Frontal cortex (tissue), 4 donors: Measurements from ENCODE around the gene PTPRN2. TPM values are rescaled to one million over a fixed set of nuclear protein-coding genes. Genes with fewer than 3 reads are reported as not detected.
A peak's percentile ranks its signal among the peaks of the same experiment; 100 is the strongest.

ENCODE experiments used
- DNase-seq, 2 donors: peaks; one replicate each; pipeline ENCODE4 v3.0.0; 2012; ENCODE audit warnings: low spot score in 2 of 2
- FAIRE-seq: peaks from 2 replicates; lab custom pipeline; 2012; peaks lifted over from hg19 to GRCh38; lab: Jason Lieb, UNC
- total RNA-seq: library from RNA; depleted of rRNA; stranded (reverse); fragments of >200 nt; gene quantifications from one replicate; pipeline ENCODE4 v1.2.3, GENCODE V29; 2014
- donor health status: control.
- donor health status: control.
- donor health status: control.

The PTPRN2 gene
- total RNA-seq, 1 donor from 2014 or later = 52.2 TPM

DNA sequence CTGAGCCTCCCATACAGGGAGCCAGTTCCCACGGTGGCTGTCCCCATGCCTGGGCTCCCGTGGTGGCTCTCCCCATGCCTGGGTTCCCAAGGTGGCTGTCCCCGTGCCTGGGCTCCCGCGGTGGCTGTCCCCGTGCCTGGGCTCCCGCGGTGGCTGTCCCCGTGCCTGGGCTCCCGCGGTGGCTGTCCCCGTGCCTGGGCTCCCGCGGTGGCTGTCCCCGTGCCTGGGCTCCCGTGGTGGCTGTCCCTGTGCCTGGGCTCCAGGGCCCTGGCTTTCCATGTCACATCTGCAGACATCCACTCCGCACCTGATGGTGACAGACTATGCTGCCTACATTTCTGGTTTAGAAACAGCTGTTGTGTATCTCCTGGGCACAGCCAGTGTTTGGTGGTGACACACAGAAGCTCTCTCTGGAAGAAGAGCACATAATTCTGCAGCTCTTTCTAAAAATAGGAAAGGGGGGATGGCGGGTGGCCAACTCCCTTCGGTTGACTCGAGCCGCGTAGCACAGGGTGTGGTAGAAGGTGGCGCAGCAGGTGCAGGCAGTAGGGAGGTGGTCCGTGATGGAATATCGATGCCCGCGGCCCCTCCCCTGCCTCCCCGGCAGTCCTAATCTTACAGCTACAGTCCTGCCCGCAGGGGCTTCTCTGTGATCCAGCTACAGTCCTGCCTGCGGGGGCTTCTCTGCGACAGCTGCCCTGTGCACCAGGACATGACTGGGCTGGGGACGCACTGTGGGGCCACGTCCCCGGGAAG, 999.6 kb downstream of the PTPRN2 start:
- FAIRE-seq = no peak
- DNase-seq = peak in 1 of 2 donors; percentile 51

DNA sequence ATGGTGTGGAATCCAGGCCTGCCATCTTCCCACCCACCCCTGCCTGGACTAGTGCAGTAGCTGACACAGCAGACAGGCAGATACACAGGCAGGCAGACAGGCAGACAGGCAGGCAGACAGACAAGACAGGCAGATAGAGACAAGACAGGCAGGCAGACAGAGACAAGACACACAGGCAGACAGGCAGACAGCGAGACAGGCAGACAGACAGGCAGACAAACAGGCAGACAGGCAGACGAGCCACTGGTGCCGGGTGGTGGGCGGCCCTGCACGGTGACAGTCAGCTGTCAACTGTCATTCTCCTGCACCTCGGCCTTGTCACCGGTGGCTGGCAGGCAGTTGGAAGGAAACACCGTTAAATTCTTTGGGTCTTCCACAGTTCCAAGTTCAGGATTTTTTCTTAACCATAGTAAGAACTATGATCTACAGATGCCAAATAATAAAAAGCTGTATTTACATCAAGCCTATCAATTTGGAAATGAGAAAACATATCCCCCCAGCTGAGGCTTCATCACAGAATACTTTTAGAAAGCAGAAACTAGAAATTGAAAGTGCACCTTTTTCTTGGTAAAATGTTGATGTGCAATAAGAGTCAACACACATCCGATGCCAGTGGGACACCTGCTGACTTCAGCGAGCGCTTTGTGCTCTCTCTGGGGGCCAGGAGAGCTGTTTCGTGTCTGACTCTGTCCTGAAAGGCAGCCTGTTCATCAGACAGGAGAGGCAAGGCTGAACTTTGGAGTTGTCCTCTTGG, 1000.4 kb downstream of the PTPRN2 start:
- FAIRE-seq = no peak
- DNase-seq = no peak

DNA sequence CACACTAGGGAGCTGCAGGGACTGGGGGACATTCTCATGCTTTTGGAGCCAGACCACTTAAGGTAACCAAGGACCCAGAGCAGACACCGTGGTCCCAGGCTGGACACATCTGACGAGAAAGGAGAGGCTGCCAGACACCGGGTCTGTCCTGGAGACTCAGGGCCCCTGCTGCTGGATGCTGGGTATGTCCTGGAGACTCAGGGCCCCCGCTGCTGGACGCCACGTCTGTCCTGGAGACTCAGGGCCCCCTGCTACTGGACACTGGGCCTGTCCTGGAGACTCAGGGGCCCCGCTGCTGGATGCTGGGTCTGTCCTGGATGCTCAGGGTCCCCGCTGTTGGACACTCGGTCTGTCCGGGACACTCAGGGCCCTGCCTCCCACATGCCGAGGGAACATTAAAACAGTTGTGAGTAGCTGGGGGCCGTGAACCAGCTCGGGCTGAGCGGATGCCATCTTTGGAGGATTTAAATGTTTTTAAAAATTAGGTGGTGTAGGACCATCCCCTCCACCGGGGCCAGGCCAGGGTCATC, 1001.1 kb downstream of the PTPRN2 start:
- no peak for DNase-seq
- FAIRE-seq = no peak

DNA sequence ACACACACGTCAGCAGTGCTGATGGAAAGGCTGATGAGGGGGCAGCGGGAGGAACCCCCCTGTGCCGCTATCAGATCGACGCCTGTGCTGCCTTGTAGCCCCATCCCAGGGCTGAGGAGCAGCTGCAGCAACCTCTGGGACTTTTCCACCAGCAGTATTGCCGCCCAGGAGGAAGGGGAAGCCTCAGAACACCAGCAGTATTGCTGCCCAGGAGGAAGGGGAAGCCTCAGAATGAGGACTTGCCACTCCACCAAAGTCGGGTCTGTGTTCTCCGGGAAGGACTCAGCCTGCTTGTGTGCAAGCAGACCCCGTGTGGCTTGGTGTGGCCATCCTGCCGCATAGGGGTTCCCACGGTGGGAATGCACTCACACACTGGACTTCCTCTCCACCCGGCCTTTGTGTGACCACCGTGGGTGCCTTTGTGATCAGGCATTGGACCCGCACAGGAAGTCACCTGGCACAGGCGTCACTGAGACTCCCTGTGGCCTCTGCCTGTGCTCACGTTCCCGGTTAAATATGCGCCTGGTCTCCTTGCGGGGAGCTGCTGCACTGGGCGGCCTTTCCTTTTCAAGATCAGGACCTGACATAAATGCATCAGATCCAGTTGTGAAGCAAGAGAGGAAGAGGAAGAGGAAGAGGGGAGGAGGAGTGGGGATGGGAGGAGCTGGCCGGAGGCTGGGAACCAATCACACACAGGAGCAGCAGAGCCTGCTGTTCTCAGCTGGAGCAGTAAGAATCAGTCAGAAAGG, 1002.3 kb downstream of the PTPRN2 start:
- FAIRE-seq = no peak

DNA sequence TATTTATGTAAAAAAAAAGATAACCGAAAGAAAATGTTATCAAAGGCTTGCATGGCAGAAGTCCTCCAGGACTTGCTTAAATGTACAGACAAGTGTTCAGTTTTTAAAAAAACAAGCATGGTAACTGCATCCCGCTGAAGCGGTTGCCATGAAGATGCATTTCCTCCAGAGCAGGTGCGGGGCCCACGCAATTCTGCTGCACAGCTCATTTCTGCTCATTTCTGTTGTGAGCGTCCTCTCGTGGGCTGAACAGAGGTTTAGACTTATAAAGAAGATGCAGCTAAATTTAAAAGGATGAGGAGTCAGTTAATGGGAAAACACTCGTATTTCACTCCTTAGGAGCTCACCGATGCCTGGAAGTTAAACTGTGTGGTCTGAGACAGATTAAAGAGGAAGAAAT, 1003.2 kb downstream of the PTPRN2 start:
- DNase-seq (no peak), FAIRE-seq (no peak)

More for the DNA sequence above, 1002.3 kb downstream of the PTPRN2 start:
- no peak for DNase-seq

DNA sequence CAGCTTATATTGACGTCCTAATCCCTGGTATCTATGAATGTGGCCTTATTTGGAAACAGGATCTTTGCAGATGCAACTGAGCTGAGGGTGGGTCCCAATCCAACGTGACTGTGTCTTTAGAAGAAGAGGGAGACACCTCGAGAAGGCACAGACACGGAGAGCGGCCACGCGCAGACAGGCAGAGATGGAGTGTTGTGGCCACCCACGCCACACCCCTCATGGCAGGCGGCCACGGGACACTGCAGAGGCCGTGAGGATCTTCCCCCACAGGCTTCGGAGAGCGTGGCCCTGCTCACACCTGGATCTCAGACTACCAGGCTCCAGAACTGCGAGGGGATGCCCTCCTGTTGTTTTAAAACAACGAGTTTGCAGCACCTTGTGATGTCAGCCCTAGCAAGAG, 1005.9 kb downstream of the PTPRN2 start:
- FAIRE-seq = no peak
- DNase-seq = no peak

DNA sequence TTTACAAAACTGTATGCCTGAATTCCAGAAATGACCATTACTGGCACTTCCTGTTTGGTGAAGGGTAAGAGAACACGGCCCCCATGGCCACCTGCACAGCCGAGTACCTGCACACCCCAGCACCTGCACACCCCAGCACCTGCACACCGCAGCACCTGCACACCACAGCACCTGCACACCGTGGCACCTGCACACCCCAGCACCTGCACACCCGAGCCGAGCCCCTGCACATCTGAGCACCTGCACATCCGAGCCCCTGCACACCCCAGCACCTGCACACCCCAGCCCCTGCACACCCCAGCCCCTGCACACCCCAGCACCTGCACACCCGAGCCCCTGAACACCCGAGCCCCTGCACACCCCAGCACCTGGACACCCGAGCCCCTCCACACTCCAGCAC, 1007.3 kb downstream of the PTPRN2 start:
- FAIRE-seq (no peak), DNase-seq (no peak)

DNA sequence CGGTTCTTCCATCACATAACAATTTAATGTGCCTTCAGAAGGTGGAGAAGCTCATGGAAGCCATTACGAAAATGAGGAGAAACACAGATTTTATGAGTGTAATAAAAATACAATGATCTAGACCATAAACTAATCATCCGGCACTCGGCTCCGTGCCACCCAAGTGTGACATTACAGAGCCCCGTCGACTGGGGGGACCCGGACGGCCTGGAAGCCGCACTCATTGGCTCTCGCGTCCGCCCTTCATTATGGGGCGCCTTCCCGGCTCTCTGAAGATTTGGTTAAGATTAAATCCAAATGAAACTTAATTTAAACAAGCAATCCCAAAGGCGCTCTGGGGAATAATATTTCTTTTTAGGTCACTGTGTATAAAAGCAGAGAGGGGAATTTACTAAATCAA, 1008.2 kb downstream of the PTPRN2 start:
- no peak for DNase-seq
- FAIRE-seq = no peak

DNA sequence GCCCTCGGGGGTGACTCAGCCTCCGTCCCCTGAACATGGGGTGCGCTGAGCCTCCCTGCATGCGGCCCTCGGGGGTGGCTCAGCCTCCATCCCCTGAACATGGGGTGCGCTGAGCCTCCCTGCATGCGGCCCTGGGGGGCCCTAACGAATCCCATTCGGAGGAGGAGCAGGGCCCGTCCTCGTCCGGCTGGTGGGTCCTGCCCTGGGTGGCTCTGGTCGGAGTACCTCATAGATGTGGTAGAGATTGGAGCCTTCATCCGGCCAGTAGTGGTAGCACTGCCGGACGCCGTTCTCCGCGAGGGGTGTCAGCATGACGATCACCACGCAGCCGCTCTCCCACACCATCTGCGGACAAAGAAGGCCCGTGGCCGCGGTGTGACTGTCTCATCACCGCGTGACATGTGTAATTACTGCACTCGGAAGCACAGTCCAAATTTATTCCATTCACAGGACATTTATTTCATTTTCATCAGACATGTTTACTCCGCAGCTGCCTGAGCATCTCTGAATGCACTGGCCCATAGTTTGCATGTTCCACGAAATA, 1009.8 kb downstream of the PTPRN2 start:
- FAIRE-seq (no peak), DNase-seq (no peak)

DNA sequence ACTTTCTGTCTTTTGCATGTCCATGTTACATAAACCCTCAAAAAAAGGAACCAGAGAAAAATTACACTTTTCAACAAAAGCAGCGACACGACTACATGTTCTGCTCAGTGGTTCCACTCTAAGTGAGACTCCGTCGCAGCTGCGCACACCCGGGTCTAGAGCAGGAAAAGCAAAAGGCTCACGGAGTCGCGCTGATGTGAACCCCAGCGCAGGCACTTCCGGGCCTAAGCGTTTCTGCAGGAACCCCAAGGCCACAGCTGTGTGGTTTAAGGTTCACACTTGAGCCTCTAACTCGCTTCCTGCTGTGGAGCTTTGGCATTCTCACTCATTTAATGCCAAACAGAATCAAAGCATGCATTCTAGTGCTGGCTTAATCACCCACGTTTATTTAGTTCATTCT, 1010.6 kb downstream of the PTPRN2 start:
- DNase-seq (no peak), FAIRE-seq (no peak)

DNA sequence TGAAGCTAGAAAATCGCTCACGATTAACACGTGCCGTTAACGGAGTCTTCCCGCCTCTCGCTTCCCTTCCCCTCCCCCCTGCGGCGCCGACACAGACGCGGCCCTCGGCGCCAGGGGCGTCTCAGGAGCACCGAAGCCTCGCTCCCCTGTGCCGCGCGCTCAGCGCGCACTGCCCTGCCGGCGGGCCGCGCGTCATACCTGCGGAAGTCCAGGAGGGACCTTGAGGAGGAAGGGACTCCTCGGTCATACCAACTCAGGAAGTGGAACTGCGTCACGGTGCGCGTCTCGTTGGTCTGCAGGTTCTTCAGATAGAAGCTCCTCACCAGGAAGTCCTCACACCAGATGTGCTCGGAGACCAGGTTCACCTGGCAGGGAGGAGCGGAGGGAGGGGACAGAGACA, 1011.2 kb downstream of the PTPRN2 start:
- no peak for DNase-seq
- FAIRE-seq = no peak

DNA sequence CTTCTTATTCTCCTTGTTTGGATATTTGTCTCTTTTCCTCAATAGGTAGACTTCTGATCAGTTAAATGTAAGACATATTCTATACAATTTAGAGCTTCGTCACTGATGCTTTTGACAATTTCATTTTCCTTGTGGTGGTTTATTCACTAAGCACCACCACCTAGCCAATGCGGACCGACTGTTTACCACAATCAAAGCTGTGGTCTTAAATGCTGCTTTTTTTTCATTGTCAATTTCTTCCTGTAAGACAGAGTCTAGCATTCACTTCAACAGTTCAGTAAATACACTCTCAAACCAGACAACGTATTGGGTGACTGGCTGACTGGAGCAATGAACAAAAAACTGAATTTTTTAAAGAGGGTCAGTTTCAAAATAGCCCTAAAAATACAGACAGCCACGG, 1011.8 kb downstream of the PTPRN2 start:
- no peak for FAIRE-seq
- DNase-seq = no peak

DNA sequence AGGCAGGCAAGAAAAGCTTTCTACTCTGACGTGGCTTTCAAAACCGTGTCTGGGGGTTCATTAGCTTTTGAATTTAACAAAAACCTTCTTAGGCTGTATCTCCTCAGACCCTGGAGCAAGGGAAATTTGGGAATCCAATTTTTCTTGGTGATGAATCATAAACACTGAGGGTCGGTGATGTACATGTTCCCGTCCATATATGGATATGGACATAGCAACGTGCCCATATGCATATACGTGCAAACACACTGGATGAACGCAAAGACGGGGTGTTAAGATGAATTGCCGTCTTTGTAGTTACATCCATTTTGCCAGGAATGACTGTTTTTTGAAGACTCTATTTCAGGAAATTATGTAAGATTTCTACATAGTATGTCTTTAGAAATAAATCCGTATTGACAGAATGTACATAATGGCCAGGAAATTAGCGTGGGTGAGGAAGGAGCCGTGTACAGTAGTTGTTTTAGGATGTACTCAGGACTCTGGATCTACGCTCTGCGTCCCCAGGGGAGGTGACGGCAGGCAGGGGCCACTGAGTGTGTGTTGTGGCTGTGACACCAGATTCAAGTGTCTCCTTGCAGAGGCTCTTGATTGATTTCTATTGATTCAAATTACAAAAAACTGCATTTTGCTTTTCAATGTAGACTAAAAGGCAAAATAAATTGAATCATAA, 1012.6 kb downstream of the PTPRN2 start:
- FAIRE-seq (no peak), DNase-seq (no peak)

DNA sequence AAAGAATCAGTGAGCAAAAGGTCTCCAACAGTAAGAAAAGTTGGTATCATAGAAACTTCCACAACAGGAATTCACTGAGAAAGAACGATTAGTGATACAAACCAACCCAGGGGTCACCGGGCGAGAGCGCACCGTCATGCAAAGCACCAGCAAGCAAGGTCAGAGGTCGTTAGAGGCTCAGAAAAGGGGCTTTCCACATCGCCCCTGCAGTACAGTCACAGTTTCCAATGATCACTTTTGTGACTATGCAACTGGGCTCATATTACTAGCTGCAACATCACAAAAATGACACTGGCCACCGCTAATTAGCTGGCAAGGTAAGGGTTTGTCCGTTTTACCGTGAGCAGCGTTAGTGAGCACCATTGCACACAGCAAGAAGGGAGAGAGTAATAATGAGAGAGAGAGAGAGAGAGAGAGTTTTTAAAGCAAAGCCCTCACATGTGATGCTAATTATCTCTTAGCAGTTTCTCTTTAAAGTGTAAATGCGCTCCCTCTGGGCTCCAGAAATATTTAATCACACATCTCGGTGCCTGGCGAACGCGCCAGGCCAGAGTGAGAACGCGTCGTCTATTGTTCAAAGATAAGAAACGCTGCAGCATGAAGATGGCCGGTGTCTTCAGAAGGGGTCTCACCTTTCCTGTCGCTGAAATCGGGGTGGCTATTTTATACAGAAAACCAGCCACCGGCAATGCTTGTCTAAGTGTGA, 1013.4 kb downstream of the PTPRN2 start:
- DNase-seq (no peak), FAIRE-seq (no peak)

DNA sequence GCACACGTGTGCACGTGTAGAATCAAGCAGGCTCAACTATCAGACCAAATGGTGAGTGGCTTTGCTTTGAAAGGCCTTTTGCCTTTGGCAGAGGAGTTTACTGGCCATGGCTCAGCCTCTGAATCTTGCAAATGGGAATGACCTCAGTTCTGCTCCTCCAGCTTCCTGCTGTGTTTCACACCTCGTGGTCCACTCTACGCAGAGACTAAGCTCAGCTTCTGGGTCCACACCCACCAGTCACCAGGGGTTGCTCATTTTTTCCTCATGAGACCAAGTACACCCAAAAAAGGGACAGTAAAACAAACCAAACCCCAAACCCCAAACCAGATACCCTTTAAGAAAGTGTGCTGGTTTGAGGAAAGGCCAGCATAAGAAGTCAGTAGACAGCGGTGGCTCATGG, 1014.4 kb downstream of the PTPRN2 start:
- FAIRE-seq (no peak), DNase-seq (no peak)

DNA sequence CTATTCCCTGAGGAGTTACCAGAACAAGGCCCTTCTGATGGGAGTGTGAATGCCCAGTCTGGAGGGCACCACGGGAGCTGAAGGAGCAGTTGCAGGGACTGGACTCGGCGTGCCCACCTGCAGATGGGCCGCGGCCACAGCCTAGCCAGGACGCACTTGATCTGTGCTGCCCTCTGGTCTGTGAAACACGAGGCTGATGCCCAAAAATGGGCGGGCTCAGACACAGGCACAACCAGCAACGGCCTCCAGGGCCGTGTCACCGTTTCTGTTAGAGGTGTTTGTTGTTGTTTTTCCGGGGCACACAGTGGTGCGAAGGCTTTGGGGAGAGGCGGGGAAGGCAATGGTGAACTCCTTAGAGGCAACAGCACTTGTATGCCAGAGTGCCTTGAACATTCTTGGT, 1015.0 kb downstream of the PTPRN2 start:
- no peak for DNase-seq
- FAIRE-seq = no peak

DNA sequence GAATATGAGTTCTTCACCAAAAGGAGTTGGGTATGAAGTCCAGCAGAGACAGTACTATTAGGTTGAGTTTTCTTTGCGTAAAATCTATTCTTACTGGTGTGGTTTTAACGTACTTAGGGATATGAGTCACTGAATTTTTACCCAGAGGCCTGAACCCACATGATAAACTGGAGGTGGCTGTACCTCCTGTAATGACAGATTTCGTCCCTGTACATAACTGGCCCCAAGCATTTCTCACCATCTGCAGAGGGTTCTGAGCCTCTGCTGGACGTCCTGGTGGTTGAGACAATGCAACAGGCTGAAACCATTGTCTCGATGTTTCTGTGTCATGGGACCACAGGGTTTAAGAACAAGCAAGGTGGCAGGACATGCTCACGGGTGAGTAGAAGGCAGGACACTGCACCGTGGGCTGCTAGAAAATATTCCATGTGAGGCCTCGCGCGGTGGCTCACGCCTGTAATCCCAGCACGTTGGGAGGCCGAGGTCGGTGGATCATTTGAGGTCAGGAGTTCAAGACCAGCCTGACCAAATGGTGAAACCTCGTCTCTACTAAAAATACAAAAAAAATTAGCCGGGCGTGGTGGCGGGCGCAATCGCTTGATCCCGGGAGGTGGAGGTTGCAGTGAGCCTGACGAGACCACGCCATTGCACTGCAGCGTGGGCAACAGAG, 1017.0 kb downstream of the PTPRN2 start:
- no peak for DNase-seq
- FAIRE-seq = no peak

DNA sequence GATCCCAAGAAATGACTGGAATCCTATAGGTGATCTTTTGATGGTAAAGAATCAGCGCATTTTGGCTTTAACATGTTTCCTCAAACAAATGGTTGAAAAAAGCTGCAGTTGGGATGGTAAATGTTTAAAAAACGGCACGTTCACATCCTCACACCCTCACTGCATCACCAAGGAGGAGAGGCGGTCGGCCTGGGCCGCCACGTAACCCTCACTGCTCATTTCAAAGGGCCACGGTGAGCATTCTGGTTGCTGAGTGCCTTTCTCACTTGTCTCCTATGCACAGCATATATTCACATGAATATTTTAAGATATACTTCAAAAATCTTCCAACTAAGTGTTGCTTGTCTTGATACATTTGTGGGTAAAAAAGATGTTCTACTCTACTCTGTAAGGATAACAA, 1017.7 kb downstream of the PTPRN2 start:
- no peak for FAIRE-seq
- no peak for DNase-seq
